ENCODE results near the gene ATF3. TPM values are rescaled to one million over a fixed set of nuclear protein-coding genes. Genes with fewer than 3 reads are reported as not detected.

Gene ATF3
- total and polyA plus RNA-seq, 4 donors: 1.1 to 8.8 (median 5.5) TPM

DNA sequence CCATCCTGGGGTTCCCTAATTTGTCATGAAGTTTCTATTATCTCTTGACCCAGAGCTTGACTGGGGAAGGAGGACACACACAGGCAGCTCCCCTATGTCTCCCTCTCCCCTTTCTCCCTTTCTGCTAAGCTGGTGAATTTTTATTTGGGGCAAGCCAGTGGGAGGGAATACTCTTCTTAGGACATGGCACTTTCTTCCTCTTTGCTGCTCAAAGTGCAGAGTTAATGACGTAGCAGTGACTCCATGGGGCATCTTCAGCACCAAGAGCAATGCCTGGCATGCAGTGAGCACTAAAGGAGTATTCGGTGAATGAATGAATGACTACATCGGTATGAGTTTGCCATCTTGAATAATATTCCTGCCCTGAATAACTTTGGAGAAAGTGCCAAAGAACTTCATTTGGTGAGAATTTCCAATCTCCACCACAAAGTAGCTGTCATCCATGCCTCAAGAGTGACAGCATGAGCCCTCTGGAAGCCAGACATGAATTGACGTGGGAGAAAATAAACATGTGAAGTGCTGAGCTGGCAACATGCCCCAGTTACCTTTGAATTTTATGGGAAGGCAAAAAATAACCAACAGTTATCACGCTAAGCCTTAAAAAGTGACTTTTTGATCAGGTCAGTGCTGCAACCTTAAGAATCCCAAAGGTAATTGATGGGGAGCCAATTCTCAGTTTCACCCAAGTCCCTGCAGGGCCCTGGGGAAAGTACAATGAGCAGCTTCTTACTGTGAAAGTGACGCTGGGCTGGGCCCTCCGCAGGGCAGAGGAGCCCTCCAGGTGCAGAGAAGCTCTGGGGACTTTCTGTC is 22.1 kb upstream of the ATF3 start:
- no peak overlapping the region for H3K27ac ChIP-seq (ENCODE audit: low read depth in 1 of 2, low read length in 2 of 2)
- H3K4me3 ChIP-seq (ENCODE audit: low read depth in 1 of 3, low read length in 3 of 3): no peak overlapping the region
- no peak for DNase-seq (ENCODE audit: low spot score)
- peaks cover 0 to 6% (median 3%) of the 10 kb centered on the region in 4 donors for H3K27me3 ChIP-seq (ENCODE audit: control insufficient read depth in 4 of 4, insufficient read depth in 4 of 4, low read length in 3 of 4)
- no peak overlapping the region for H3K9ac ChIP-seq (ENCODE audit: low read depth in 1 of 2, low read length in 2 of 2)
- H3K36me3 ChIP-seq (ENCODE audit: control insufficient read depth in 4 of 4, insufficient read depth in 3 of 4, low read depth in 1 of 4, low read length in 3 of 4): no peaks in the 10 kb centered on the region
- WGBS: 82% methylated on average over 7 of the region's 7 CpGs
- no peaks in the 10 kb centered on the region for H3K4me1 ChIP-seq (ENCODE audit: control insufficient read depth in 4 of 4, insufficient read depth in 4 of 4, low read length in 3 of 4)
- no peak for TF ChIP-seq TAF1 (conservative IDR thresholded peaks at IDR 0.05)
- TF ChIP-seq YY1 (IDR thresholded peaks at IDR 0.05): no peak
- TF ChIP-seq HNF4G (IDR thresholded peaks at IDR 0.05): no peak
- no peak for TF ChIP-seq FOXA2 (IDR thresholded peaks at IDR 0.05)
- no peaks in the 10 kb centered on the region for H3K9me3 ChIP-seq (ENCODE audit: control insufficient read depth in 4 of 4, low read length in 3 of 4)

GRCh38 chr1:212587016-212587887 is 21.3 kb upstream of the ATF3 start:
- H3K27me3 ChIP-seq (ENCODE audit: control insufficient read depth in 4 of 4, insufficient read depth in 4 of 4, low read length in 3 of 4): peaks cover 0 to 6% (median 3%) of the 10 kb centered on the region in 4 donors
- no peak for DNase-seq (ENCODE audit: low spot score)
- no peak for TF ChIP-seq RAD21 (IDR thresholded peaks at IDR 0.05)
- TF ChIP-seq SP1 (IDR thresholded peaks at IDR 0.05): no peak
- TF ChIP-seq, protein P1, sequence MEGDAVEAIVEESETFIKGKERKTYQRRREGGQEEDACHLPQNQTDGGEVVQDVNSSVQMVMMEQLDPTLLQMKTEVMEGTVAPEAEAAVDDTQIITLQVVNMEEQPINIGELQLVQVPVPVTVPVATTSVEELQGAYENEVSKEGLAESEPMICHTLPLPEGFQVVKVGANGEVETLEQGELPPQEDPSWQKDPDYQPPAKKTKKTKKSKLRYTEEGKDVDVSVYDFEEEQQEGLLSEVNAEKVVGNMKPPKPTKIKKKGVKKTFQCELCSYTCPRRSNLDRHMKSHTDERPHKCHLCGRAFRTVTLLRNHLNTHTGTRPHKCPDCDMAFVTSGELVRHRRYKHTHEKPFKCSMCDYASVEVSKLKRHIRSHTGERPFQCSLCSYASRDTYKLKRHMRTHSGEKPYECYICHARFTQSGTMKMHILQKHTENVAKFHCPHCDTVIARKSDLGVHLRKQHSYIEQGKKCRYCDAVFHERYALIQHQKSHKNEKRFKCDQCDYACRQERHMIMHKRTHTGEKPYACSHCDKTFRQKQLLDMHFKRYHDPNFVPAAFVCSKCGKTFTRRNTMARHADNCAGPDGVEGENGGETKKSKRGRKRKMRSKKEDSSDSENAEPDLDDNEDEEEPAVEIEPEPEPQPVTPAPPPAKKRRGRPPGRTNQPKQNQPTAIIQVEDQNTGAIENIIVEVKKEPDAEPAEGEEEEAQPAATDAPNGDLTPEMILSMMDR (IDR thresholded peaks at IDR 0.05; ENCODE audit: low read depth, low read length, missing input control): no peak
- TF ChIP-seq, protein P2, sequence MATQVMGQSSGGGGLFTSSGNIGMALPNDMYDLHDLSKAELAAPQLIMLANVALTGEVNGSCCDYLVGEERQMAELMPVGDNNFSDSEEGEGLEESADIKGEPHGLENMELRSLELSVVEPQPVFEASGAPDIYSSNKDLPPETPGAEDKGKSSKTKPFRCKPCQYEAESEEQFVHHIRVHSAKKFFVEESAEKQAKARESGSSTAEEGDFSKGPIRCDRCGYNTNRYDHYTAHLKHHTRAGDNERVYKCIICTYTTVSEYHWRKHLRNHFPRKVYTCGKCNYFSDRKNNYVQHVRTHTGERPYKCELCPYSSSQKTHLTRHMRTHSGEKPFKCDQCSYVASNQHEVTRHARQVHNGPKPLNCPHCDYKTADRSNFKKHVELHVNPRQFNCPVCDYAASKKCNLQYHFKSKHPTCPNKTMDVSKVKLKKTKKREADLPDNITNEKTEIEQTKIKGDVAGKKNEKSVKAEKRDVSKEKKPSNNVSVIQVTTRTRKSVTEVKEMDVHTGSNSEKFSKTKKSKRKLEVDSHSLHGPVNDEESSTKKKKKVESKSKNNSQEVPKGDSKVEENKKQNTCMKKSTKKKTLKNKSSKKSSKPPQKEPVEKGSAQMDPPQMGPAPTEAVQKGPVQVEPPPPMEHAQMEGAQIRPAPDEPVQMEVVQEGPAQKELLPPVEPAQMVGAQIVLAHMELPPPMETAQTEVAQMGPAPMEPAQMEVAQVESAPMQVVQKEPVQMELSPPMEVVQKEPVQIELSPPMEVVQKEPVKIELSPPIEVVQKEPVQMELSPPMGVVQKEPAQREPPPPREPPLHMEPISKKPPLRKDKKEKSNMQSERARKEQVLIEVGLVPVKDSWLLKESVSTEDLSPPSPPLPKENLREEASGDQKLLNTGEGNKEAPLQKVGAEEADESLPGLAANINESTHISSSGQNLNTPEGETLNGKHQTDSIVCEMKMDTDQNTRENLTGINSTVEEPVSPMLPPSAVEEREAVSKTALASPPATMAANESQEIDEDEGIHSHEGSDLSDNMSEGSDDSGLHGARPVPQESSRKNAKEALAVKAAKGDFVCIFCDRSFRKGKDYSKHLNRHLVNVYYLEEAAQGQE (IDR thresholded peaks at IDR 0.05): no peak
- TF ChIP-seq GABPA (IDR thresholded peaks at IDR 0.05 in 1 of 2, conservative IDR thresholded peaks at IDR 0.05 in 1 of 2): no peak

More at GRCh38 chr1:212587016-212587887, 21.3 kb upstream of the ATF3 start:
- H3K27ac ChIP-seq (ENCODE audit: low read depth in 1 of 2, low read length in 2 of 2): no peak overlapping the region
- H3K9me3 ChIP-seq (ENCODE audit: control insufficient read depth in 4 of 4, low read length in 3 of 4): no peaks in the 10 kb centered on the region
- H3K4me3 ChIP-seq (ENCODE audit: low read depth in 1 of 3, low read length in 3 of 3): no peak overlapping the region
- 82% methylated on average over 11 of the region's 11 CpGs for WGBS
- no peaks in the 10 kb centered on the region for H3K4me1 ChIP-seq (ENCODE audit: control insufficient read depth in 4 of 4, insufficient read depth in 4 of 4, low read length in 3 of 4)
- H3K9ac ChIP-seq (ENCODE audit: low read depth in 1 of 2, low read length in 2 of 2): no peak overlapping the region
- H3K36me3 ChIP-seq (ENCODE audit: control insufficient read depth in 4 of 4, insufficient read depth in 3 of 4, low read depth in 1 of 4, low read length in 3 of 4): no peaks in the 10 kb centered on the region
